GM12865 (cell line): Measurements from ENCODE around the gene PPP1R7.

Experiments used
- DNase-seq: peaks from one replicate; pipeline ENCODE4 v3.0.0; 2010; ENCODE audit warnings: low read depth
- H3K4me3 ChIP-seq: 2 replicates; pipeline ENCODE4 v1.5.1; 2011; ENCODE audit warnings: mild to moderate bottlenecking, low read depth, low read length, control low read depth
- CTCF ChIP-seq: IDR thresholded peaks from 2 replicates; pipeline ENCODE4 v1.5.1; 2011; ENCODE audit warnings: low read length, control low read depth, low read depth, inconsistent platforms; ENCODE audit not compliant: insufficient read depth; ENCODE audit errors: missing control alignments

Gene PPP1R7

GRCh38 chr2:241202681-241203080 is 52.4 kb downstream of the PPP1R7 start:
- no peak for DNase-seq
- TF ChIP-seq CTCF: no peak
- no peak overlapping the region for H3K4me3 ChIP-seq

- no peak for DNase-seq
- no peak for TF ChIP-seq CTCF
- H3K4me3 ChIP-seq: no peak overlapping the region
These were observed 53.1 kb downstream of the PPP1R7 start for GRCh38 chr2:241203218-241204009.

- TF ChIP-seq CTCF: no peak
- no peak overlapping the region for H3K4me3 ChIP-seq
- no peak for DNase-seq
These were observed 53.7 kb downstream of the PPP1R7 start for GRCh38 chr2:241204010-241204384.

- no peak overlapping the region for H3K4me3 ChIP-seq
- TF ChIP-seq CTCF: no peak
- no peak for DNase-seq
These were observed 54.2 kb downstream of the PPP1R7 start for GRCh38 chr2:241204490-241204889.

- no peak overlapping the region for H3K4me3 ChIP-seq
- no peak for DNase-seq
- TF ChIP-seq CTCF: no peak
These were observed 54.8 kb downstream of the PPP1R7 start for GRCh38 chr2:241205086-241205485.

GRCh38 chr2:241207151-241207550 is 56.9 kb downstream of the PPP1R7 start:
- DNase-seq: no peak
- no peak overlapping the region for H3K4me3 ChIP-seq
- no peak for TF ChIP-seq CTCF

- TF ChIP-seq CTCF: no peak
- no peak overlapping the region for H3K4me3 ChIP-seq
- no peak for DNase-seq
These were observed 57.4 kb downstream of the PPP1R7 start for GRCh38 chr2:241207641-241208040.
